AG10803 (cell line): ENCODE results near the gene TCERG1L.
"Not testable (repeated sequence)": the region's sequence is repeated elsewhere in the genome, so short reads cannot be mapped to it uniquely, and the experiment has no call there.

Experiments
- DNase-seq: peaks from one replicate; pipeline ENCODE4 v3.0.0; 2010; ENCODE audit warnings: low read depth
- H3K4me3 ChIP-seq: 2 replicates; pipeline ENCODE4 v1.5.1; 2011; ENCODE audit warnings: mild to moderate bottlenecking, low read length, control low read depth
- TF ChIP-seq, protein P1 (sequence below): conservative IDR thresholded peaks from 2 replicates; pipeline ENCODE4 v1.5.1; 2011; ENCODE audit warnings: mild to moderate bottlenecking, low read length, control low read depth, inconsistent platforms

Gene TCERG1L

DNA sequence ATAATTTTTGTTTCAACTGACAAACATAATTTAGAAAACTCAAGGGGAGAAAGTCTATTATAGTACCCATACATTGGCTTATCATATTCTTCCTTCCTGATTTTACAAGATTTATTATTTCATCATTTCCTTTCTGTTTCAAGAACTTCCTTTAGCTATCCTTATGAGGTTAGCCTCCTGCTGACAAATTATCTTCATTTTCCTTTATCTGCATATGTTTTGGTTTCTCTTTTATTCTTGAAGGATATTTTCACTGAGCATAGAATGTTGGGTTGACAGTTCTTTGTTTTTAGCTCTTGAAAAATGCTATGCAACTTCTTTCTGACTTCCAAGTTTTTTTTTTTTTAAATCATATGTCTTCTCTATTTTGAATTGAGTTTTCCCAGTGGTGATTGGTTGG, 21.3 kb upstream of the TCERG1L start:
- DNase-seq, result no peak
- TF ChIP-seq, protein P1, sequence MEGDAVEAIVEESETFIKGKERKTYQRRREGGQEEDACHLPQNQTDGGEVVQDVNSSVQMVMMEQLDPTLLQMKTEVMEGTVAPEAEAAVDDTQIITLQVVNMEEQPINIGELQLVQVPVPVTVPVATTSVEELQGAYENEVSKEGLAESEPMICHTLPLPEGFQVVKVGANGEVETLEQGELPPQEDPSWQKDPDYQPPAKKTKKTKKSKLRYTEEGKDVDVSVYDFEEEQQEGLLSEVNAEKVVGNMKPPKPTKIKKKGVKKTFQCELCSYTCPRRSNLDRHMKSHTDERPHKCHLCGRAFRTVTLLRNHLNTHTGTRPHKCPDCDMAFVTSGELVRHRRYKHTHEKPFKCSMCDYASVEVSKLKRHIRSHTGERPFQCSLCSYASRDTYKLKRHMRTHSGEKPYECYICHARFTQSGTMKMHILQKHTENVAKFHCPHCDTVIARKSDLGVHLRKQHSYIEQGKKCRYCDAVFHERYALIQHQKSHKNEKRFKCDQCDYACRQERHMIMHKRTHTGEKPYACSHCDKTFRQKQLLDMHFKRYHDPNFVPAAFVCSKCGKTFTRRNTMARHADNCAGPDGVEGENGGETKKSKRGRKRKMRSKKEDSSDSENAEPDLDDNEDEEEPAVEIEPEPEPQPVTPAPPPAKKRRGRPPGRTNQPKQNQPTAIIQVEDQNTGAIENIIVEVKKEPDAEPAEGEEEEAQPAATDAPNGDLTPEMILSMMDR, result no peak
- no peak overlapping the region for H3K4me3 ChIP-seq

DNA sequence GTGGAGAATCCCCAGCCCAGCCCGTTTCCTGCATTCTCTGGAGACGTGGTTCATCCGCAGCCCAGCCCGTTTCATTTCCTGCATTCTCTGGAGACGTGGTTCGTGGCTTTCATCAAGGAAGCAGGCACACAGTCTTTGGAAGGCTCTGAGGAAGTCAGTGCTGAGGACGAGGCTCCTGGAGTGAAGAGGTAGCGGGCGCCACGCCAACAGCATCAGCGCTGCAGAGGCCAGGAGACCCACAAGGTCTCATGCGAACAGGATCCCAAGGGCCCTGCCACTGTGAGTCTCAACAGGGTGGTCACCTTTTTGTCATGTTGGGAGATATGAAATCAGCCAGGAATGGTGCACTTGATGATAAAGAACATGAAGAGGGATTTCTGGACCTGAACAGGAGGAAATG, 12.4 kb upstream of the TCERG1L start:
- H3K4me3 ChIP-seq, result no peak overlapping the region
- TF ChIP-seq, protein P1, result no peak
- no peak for DNase-seq

DNA sequence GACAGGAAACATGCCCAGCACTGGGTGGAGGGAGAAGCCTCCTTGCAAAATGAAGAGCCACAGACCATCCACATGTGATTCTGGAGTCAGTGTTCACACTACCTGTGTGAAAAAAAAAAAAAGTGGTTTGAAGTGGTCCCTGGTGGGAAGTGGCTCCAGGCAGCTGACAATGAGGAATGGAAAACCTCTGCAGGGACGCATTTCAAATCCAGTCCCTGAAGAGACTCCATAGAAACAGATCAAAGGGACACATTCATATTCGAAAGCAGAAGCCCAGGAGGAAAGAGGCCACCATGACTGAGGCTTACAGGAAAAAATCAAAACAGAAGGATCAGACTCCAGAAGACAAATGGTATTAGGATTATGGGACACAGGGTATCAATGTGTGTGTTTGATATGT, 11.5 kb upstream of the TCERG1L start:
- no peak overlapping the region for H3K4me3 ChIP-seq
- no peak for DNase-seq
- TF ChIP-seq, protein P1, result no peak

DNA sequence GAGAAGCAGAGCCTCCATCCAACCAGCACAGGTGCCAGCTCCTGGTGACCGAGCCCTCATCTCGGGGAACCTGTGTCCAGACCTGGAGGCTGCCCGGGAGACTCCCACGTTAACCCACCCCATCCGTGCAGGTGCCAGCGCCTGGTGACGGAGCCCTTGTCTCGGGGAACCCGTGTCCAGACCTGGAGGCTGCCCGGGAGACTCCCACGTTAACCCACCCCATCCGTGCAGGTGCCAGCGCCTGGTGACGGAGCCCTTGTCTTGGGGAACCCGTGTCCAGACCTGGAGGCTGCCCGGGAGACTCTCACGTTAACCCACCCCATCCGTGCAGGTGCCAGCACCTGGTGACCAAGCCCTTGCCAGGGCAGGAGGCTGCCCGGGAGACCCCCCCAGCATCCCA, 11.1 kb upstream of the TCERG1L start:
- DNase-seq, H3K4me3 ChIP-seq: not testable (repeated sequence)

DNA sequence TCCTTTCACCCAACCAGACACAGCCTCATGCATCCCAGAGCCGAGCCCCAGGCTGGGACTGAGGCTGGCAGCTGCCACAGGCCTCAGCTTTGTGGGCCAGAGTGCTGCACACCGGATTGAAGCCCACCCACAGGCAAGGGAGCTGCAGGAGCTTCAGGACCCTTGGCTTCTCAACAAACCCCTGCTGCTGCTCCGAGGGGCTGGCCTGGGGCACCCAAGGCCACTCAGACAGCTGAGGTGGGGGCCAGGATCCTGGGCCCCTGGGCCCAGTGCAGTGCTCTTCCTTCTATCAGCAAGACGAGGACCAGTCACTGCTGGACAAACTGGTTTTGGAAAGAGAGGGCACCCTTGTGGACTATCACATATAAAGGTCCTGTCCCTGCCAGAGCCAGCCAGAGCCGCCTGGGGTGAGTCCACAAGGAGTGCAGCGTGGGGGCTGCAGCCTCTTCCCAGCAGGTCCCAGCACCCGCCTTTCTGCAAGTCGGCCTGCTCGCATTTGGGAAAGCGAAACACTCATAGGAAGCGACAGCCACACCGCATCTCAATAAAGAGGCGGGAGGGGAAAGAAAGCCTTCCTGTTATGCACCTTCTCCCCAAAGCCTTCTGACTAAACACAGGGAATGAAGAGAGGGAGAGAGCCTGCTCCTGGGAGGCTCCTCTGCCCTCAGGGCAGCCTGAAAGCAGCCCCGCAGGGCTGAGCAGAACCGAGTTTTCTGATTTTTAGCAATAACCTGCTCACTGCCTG, 9.5 kb upstream of the TCERG1L start:
- H3K4me3 ChIP-seq, result no peak overlapping the region
- TF ChIP-seq, protein P1, result no peak

DNA sequence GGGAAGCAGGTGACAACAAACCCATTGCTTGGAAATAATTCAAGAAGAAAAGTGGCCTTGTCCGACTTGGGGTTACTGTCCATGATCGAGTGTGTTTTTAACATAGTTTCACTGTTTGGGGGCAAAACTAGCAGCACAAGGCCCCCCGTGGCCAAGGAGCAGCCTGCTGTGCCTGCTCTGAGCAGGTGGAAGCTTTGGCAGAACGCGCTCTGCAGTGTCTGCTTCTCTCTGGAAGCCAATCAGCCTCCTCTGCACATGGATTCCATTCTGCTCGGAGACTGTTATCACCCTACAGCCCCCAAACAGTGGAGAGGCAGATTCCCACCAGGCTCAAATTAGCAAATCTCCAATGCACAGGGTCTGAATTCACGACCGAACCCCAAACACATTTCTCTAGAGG, 7.3 kb upstream of the TCERG1L start:
- no peak overlapping the region for H3K4me3 ChIP-seq
- TF ChIP-seq, protein P1, result no peak
- no peak for DNase-seq

More for the DNA sequence above, 9.5 kb upstream of the TCERG1L start:
- no peak for DNase-seq

DNA sequence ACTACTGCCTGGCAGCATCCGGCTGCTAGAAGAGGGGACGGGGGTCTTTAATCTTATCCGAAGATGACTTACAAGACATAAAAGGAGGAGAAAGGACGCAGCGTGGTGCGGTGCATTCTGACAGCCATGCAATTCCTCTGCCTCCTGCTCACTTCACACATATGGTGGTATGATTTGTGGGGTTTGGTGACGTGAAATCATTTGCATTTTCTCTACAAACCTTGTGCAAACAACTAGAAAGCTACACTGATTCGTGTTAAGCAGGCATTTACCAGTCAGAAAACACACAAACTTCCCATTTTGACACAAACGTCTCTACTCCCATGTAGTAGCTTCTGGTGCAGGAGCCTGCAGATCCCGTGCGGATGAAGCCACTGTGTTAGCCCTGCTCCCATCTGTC, 6.8 kb upstream of the TCERG1L start:
- TF ChIP-seq, protein P1, result no peak
- DNase-seq, result no peak
- no peak overlapping the region for H3K4me3 ChIP-seq
